HG03521 (cell line): ENCODE results near the gene S1PR4.
"Not testable (repeated sequence)": the region's sequence is repeated elsewhere in the genome, so short reads cannot be mapped to it uniquely, and the experiment has no call there.

ENCODE experiments used
- ATAC-seq: cut with Tn5 transposase; IDR thresholded peaks from one replicate; pipeline ENCODE4 v1.9.1; 2021; ENCODE audit warnings: mild to moderate bottlenecking, moderate library complexity; ENCODE audit not compliant: unreplicated experiment

The S1PR4 gene

DNA sequence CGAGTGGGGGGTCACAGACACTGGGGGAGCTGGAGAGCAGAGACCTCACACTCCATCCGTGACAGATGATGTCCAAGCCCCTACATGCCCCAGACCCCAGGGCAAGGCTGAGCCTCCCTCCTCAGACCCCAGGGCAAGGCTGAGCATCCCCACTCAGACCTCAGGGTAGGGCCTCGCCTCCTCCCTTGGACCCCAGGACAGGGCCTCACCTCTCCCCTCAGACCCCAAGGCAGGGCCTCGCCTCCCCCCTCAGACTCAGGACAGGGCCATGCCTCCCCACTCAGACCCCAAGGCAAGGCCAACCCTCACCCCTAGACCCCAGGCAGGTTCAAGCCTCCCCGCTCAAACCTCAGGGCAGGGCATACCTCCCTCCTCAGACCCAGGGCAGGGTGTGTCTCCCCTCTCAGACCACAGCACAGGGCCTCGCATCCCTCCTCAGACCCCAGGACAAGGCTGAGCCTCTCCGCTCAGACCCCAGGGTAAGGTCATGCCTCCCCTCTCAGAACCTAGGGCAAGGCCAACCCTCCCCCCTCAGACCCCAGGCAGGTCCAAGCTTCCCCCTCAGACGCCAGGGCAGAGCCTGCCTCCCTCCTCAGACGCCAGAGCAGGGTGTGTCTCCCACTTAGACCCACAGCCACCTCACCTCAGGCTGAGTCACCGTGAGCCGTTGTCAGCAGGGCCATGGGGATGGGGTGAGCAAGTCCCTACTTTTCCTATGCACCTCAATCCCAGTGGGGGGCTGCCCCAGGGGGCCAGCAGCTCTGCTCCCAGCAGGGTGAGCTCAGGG is 1.7 kb upstream of the S1PR4 start:
- no peak for ATAC-seq

DNA sequence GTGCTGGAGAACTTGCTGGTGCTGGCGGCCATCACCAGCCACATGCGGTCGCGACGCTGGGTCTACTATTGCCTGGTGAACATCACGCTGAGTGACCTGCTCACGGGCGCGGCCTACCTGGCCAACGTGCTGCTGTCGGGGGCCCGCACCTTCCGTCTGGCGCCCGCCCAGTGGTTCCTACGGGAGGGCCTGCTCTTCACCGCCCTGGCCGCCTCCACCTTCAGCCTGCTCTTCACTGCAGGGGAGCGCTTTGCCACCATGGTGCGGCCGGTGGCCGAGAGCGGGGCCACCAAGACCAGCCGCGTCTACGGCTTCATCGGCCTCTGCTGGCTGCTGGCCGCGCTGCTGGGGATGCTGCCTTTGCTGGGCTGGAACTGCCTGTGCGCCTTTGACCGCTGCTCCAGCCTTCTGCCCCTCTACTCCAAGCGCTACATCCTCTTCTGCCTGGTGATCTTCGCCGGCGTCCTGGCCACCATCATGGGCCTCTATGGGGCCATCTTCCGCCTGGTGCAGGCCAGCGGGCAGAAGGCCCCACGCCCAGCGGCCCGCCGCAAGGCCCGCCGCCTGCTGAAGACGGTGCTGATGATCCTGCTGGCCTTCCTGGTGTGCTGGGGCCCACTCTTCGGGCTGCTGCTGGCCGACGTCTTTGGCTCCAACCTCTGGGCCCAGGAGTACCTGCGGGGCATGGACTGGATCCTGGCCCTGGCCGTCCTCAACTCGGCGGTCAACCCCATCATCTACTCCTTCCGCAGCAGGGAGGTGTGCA is 587 bp downstream of the S1PR4 start:
- peak; percentile 6 for ATAC-seq

DNA sequence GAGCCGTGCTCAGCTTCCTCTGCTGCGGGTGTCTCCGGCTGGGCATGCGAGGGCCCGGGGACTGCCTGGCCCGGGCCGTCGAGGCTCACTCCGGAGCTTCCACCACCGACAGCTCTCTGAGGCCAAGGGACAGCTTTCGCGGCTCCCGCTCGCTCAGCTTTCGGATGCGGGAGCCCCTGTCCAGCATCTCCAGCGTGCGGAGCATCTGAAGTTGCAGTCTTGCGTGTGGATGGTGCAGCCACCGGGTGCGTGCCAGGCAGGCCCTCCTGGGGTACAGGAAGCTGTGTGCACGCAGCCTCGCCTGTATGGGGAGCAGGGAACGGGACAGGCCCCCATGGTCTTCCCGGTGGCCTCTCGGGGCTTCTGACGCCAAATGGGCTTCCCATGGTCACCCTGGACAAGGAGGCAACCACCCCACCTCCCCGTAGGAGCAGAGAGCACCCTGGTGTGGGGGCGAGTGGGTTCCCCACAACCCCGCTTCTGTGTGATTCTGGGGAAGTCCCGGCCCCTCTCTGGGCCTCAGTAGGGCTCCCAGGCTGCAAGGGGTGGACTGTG is 1.2 kb downstream of the S1PR4 start:
- ATAC-seq: no peak

DNA sequence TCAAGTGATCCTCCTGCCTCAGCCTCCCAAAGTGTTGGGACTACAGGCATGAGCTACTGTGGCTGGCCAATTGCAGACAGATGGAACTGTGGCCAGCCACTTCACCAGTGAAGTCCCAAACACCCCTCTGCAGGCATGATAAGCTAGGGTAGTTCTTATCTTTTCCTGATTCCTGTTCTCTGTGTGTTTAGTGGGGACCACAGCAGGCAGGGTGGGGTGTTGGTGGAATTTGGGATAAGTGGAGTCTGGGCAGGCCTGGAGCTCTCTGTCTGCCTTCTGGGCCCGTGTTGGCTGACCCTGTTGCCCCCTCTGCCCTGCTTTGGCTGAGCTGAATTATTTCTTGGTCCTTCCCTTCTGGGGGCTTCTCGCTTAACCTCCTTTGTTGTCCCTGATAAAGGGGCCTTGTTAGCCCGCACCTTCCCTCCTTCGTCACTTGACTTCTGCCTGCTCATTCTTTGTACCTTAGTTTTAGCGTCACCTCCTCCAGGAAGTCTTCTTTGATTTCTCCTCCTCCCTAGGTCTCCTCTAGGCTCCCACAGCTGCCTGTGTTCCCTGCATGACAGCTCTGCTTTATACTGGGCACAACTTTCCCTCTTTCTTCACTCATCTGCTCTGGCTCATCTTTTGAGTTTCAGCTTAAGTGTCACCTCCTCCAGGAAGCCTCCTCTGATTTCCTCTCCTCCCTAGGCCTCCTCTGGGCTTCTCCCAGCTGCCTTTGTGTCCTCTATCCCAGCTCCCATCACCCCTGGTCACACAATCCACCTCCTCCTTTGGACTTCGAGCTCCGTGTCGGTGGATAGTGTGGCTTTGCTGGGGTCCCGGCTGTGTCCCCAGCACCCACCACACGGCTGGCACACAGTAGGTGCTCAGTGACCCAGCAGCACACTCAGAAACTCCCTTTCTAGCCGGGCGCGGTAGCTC is 5.4 kb downstream of the S1PR4 start:
- ATAC-seq: no peak

DNA sequence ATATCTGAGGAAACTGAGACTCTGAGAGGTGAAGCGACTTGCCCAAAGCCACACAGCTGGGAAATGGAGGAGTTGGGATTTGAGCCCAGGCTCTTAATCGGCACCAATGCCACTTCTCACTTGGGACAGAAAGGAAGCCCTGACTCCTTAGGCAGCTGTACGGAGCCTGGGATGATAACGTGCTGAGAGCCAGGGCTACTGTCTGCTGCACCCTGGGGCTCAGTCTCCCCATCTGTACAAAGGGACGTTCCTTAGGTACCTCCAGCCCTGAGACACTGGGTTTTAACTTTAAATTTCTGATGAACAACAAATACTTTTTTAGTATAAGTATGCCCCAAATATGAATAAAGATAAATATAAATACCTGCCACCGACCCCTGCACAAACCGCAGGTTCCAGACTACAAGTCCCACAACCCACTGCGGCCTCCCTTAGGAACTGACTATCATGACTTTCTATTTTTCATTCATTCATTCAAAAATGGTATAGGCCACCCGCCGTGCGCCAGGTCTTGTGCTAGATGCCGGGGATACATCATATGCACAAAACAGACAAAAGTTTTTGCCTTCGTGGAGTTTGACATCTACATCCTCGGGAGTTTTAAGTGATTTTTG is 6.4 kb downstream of the S1PR4 start:
- peak; percentile 7 for ATAC-seq

DNA sequence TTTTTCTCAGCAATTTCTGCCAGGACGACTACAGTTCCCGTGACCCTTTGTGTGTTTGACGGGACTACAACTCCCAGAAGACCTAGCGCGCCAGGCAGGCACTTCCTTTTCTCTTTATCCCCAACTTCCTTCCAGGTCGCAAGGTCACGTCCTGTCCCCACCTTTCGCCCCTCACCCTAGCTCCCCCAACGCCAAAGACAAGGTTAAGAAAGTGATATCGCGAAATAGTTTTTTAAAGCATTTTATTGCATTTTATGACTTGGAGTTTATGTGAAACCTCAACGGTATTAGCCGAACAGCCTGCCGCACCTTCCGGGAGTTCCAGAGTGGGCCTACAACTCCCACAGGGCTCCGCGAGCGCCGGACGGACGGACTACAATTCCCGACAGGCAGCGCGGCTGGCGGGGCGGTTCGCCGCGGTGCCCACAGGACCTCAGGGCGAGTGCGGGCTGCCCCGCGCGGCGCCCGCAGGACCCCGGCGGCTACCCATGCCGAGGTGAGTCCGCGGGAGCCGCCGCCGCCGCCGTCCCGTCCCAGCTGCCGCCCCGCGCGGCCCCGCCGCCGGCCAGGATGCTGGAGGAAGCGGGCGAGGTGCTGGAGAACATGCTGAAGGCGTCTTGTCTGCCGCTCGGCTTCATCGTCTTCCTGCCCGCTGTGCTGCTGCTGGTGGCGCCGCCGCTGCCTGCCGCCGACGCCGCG is 7.0 kb downstream of the S1PR4 start, which contains the start of gene NCLN:
Gene NCLN, plus strand, starts transcription at position 470 of the 699 bp plus-strand sequence. Its CDS starts 101 bp downstream, at position 571.
- ATAC-seq: peak; percentile 77

DNA sequence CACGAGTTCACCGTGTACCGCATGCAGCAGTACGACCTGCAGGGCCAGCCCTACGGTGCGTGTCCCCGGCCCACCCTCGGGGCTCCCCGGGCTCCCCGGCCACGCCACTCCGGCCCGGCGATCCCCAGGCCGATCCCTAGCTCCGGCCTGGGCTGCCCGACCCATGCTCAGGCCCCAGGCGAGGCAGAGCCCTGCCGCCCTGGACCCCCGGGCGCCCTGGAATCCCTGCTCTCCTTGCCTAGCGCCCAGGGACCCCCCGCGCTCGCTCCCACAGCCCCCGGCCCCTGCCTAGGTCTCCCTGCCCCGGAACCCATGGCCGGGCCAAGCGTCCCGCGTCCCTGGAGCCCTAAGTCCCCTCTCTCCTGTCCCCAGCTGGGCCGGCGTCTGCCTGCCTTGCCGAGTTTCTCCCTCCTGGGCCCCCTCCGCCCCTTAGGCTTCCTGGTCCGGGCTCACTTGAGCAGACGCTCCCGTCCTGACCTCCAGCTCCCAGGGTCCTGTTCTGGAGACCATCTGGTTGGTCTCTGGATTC is 7.7 kb downstream of the S1PR4 start:
- peak; percentile 3 for ATAC-seq

DNA sequence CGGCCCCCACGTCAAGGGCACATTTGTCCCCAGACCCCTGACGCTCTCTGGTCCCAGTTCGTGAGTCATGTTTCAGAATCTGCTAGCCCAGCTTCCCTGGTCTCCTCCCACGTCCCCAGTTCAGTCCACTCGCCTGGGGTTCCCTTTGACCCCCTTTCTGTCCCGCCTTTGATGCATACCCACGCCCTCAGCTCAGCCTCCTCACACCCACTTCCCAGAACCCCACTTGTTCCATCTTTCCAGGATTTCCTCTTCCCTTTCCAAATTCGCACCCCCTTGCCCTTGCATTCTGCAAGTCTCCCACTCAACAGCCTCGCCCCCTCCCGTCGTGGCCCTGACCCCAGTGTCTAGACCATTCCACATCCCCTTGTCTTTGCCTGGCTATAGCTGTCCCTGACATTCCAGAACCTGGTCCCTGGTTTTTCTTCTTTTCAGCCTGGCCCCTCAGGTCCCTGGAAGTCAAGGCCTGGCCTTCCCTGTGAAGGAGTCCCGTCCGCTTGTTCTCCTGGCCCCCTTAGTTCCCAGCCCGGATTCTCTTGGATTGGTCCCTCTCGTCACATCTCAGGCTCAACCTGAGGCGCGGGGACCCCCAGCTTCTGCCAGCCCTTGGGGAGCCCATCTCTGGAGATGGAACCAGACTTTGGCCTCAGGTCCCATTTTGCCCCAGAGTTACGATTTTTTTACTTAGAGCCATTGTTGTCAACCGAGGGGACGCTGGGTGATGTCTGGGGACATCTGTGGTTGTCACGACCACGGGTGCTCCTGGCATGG is 8.5 kb downstream of the S1PR4 start:
- ATAC-seq: no peak

DNA sequence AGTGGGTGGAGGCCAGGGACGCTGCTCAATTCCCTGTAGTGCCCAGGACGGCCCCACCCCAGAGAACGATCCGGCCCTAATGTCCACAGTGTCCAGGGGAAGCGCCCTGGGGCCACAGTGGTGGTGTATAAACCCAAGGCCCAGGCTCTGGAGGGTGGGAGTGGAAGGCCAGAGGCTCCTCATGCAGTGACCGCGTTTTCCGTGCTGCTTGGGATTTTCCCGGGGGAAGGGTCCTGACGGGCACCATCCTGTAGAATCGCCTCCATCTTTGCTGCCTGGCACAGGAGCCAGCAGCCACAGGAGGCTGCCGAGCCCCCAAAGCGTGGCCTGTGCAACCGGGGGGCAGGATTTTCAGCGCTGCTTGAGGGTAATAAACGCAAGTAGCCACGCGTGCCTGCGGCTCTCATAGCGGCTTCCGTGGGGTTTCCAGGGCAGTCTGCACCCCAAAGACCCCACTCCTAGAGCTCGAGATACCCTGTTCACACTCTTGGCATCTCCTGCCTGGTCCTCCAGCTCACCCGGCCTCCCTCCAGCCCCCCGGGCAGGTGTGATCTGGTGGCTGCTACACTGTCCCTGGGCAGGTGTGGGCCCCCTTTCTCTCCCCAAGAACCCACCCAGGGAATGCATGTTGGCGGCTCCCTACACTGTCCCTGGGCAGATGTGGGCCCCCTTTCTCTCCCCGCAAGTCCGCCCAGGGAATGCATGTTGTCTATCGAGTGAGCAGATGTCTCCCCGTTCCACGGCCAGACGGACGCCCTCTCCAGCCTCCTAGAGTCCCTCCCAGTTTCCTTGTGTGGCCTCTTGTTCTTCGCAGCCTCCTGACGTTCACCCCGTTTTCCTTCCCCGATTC is 9.3 kb downstream of the S1PR4 start:
- no peak for ATAC-seq

DNA sequence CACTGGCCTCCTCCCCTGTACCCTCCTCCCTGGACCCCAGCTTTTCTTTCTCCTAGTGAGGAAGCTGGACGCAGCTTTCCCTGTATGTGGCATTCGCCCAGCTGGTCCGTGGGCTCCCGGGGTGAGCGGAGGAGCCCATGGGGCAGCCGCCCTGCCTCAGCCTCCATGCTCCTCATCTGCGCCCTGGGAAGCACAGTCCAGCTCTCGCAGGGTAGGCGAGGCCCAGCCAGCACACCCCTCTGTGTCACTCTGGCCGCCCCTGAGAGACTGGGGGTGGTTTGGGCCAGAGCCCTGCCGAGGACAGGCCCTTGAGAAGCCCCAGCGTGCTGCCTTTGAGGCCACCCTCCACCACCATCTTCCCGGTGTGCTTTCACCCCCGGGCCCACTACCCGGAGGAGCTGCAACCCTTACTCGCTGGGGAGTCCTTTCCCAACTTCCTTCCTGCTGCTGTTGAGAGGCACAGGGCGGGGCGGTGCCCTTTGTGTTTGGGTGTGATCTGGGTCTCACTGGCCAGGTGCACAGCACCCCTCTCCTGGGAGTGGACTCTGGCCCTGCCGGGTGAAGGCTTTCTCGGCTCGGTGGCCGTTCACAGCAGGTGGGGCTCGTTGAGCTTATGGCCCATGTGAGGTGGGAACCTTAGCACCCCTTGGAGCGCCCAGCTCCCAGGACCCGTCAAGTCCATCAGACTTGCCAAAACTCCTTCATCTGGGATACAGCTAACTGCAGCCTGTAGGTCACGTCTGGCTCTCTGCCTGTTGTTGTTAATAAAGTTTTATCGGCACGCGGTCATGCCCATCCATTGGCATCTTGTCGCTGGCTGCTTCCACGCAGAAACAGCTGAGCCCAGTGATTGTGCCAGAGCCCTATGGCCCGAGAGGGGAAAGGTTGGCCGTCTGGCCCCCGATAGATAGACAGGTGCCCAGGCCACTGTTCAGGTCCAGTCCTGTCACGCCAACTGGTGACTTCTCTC is 10.3 kb downstream of the S1PR4 start:
- no peak for ATAC-seq

DNA sequence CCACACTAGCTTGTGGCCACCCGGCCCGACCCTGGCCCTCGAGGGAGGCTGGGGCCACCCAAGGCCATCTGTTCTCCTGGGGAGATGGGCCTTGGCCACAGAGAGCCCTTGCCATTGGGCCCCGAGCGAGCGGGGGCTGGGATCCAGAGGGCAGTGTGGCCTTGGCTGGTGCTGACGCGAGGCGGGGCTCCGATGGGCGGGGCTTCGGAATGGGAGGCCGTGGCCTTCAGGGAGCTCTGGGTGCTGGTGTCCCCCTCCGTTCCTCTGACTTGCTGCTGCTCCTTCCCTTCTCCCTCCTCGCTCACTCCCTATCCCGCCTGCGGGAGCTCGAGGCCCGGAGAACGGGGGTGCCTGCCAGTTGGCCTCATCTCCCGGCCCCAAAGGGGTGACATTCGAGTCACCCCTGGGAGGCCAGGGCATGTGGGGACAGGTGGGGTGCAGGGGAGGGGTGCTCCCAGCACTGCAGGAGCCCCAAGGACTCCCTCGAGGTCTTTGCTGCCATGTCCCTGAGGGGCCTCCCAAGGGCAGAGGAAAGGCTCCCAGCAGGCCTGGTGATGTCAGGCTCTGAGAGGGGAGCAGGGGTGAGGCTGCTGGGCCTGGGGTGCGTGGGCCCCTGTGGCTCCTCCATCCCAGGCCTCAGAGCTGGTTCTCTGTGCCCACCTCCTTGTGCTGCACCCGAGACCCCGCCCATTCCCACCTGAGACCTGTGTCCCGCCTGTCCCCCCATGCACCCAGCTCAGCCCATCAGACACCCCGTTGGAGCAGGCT is 11.3 kb downstream of the S1PR4 start:
- ATAC-seq: no peak

DNA sequence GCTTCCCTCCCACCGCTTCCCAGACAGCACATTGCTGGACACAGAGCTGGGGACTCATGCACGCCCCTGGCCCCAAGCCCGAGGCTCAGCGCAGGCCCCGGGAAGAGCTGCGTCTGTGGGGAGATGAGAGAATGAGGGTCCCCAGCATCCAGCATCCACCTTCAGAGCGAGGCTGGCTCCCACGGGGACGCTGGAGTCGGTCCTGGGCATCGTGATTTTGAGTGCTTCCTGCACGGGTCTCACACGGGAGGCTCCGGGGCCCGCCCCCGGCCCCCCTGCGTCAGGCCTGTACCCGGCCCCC is 11.9 kb downstream of the S1PR4 start:
- ATAC-seq: no peak

DNA sequence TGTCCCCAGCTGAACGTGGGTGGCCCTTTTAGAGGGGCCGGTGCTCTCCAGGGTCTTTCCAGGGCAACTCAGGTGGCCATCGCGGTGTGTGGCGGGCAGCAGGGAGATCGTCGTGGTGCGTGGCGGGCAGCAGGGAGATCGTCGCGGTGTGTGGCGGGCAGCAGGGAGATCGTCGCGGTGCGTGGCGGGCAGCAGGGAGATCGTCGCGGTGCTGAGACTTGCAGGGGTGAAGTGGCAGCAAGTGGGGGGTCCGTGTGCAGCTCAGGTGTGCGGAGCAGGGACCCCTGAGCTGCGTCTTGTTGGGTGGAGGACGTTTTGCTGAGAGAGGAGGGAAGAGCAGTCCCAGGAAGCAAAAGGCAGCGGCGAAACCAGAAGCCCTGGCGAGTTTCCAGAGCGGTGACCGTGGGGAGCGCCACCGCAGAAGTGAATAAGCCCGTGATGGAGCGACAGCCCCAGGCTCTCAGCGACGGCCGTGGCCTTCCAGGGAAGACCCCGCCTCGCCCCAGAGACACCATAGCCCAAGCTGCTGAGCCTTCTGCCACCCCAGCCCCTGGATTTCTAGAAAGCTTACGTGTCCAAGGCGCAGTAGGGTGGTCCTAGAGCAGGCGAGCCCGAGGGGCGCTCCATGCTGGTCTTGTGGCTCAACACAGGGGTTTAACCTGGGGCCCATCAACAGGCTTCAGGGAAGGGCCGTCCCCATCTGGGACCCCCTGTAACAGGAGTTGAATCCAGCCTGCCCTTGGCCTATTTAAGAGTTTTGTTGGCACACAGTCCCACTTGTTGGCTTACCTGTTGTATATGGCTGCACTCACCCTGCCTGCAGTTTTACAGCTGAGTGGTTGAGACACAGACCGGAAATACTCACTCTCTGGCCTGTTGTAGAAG is 12.6 kb downstream of the S1PR4 start:
- no peak for ATAC-seq

DNA sequence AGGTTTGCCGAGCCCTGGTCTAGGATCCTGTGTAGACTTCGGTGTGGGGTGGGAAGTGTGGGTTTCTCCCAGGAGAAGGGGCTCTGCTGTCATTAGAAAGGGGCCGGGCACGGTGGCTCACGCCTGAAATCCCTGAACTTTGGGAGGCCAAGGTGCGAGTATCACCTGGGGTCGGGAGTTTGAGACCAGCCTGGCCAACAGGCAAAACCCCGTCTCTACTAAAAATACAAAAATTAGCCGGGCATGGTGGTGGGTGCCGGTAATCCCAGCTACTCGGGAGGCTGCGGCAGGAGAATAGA is 13.2 kb downstream of the S1PR4 start:
- not testable (repeated sequence) for ATAC-seq

DNA sequence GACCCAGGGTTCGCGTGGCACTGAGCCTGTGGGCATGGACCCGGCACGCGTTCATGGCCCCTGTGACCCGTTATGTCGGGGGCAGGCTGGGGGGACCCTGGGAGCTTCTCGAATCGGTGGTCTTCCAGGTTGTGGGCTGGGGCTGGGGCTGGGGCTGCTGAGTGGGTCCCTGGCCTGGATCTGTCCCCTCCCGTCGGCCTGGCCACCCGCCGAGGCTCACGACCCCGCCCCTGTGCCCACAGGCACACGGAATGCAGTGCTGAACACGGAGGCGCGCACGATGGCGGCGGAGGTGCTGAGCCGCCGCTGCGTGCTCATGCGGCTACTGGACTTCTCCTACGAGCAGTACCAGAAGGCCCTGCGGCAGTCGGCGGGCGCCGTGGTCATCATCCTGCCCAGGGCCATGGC is 13.7 kb downstream of the S1PR4 start:
- no peak for ATAC-seq
